ENCODE data around the gene GPR33. TPM values are rescaled to one million over a fixed set of nuclear protein-coding genes. Genes with fewer than 3 reads are reported as not detected.

The GPR33 gene
- total and polyA plus RNA-seq, 2 of the 8 experiments (the other 6 are each of a cell fraction or from before 2014, with no cell fraction given) = not detected

Other genes with a start within 250 kb of the GPR33 start
- gene HEATR5A, start 67.5 kb downstream of the GPR33 start, total RNA-seq (2021; fragmentation: NEBNext Ultra II Directional; extraction: Animal tissue kit (Norgen Biotek cat#: 25700)) = 36.2 and 37.8 TPM in 2 replicates
- 6.7 and 9.0 TPM in 2 replicates for gene HEATR5A, start 67.5 kb downstream of the GPR33 start, polyA plus RNA-seq (2011; rRNA removed)
- gene DTD2, start 30.5 kb downstream of the GPR33 start, total RNA-seq (2021; fragmentation: NEBNext Ultra II Directional; extraction: Animal tissue kit (Norgen Biotek cat#: 25700)) = 19.5 and 24.4 TPM in 2 replicates
- 12.0 and 18.2 TPM in 2 replicates for gene DTD2, start 30.5 kb downstream of the GPR33 start, polyA plus RNA-seq (2011; rRNA removed)
- gene NUBPL, start 73.4 kb upstream of the GPR33 start, total RNA-seq (2021; fragmentation: NEBNext Ultra II Directional; extraction: Animal tissue kit (Norgen Biotek cat#: 25700)) = 6.8 and 9.2 TPM in 2 replicates
- 1.3 and 1.6 TPM in 2 replicates for gene NUBPL, start 73.4 kb upstream of the GPR33 start, polyA plus RNA-seq (2011; rRNA removed)

Measured in H1 (cell line).